Sigmoid colon (tissue), 4 donors: ENCODE results near the gene ABT1.

Experiments used
- CTCF ChIP-seq, 4 experiments: fragments of 450-650 bp in 3 of 4; fragments of 200-600 bp in 1 of 4; IDR thresholded peaks; one replicate each; pipeline ENCODE4 v1.5.1; 2016 to 2019; ENCODE audit warnings: antibody characterized with exemption in 4 of 4, mild to moderate bottlenecking in 3 of 4, moderate library complexity in 2 of 4
- POLR2A ChIP-seq, 2 donors: fragments of 450-650 bp; IDR thresholded peaks; one replicate each; pipeline ENCODE4 v1.6.1; 2016; ENCODE audit warnings: antibody characterized with exemption in 2 of 2, mild to moderate bottlenecking in 2 of 2, moderate library complexity in 2 of 2
- POLR2AphosphoS5 ChIP-seq, 4 donors: sonication (generic); formaldehyde crosslinking; IDR thresholded peaks; one replicate each; pipeline ENCODE4 v1.6.1; 2017; ENCODE audit warnings: antibody characterized with exemption in 4 of 4

GRCh38 chr6:26640806-26641205 lies 44.1 kb downstream of the ABT1 start:
- TF ChIP-seq CTCF (IDR thresholded peaks at IDR 0.05) (no peak), POLR2A (IDR thresholded peaks at IDR 0.05) (no peak), POLR2AphosphoS5 (IDR thresholded peaks at IDR 0.05) (no peak)
